Heart right ventricle (tissue), 16 donors: Measurements from ENCODE around the gene ENGASE. TPM values are rescaled to one million over a fixed set of nuclear protein-coding genes. Genes with fewer than 3 reads are reported as not detected.

Experiments
- ATAC-seq, 8 donors: fragments of 200-7000 bp; cut with Tn5 transposase; one replicate each; pipeline ENCODE4 v1.9.1; 2020; ENCODE audit warnings: mild to moderate bottlenecking in 8 of 8, moderate library complexity in 8 of 8, moderate number of reproducible peaks in 1 of 8
- DNase-seq, 2 donors: peaks; one replicate each; pipeline ENCODE4 v3.0.0-alpha.2; 2020
- H3K27ac ChIP-seq, 10 donors: fragments of 200-600 bp; sonication (generic) in 2 of 10; one replicate each; pipeline versions ENCODE4 v1.5.0 to v1.8.0; 2020 to 2022; ENCODE audit warnings: mild to moderate bottlenecking in 3 of 10
- H3K27me3 ChIP-seq, 7 donors: fragments of 200-600 bp; one replicate each; pipeline ENCODE4 v1.8.0; 2021 to 2022; ENCODE audit warnings: mild to moderate bottlenecking in 2 of 7
- H3K36me3 ChIP-seq, 9 donors: fragments of 200-600 bp; sonication (generic) in 1 of 9; one replicate each; pipeline versions ENCODE4 v1.5.0 to v1.8.0; 2020 to 2022; ENCODE audit warnings: mild to moderate bottlenecking in 2 of 9
- H3K4me1 ChIP-seq, 9 donors: fragments of 200-600 bp; sonication (generic) in 1 of 9; one replicate each; pipeline versions ENCODE4 v1.5.0 to v1.8.0; 2020 to 2022; ENCODE audit warnings: mild to moderate bottlenecking in 4 of 9
- H3K4me3 ChIP-seq, 10 donors: fragments of 200-600 bp; sonication (generic) in 2 of 10; one replicate each; pipeline versions ENCODE4 v1.5.0 to v1.8.0; 2020 to 2022; ENCODE audit warnings: mild to moderate bottlenecking in 7 of 10, moderate library complexity in 2 of 10
- H3K9me3 ChIP-seq, 11 donors: fragments of 200-600 bp in 10 of 11; sonication (generic) in 2 of 11; one replicate each; pipeline versions ENCODE4 v1.5.0 to v1.8.0; 2013 to 2022; ENCODE audit warnings: mild to moderate bottlenecking in 2 of 11, control low read depth in 1 of 11, moderate library complexity in 1 of 11
- WGBS, 2 donors: extraction: QIAGEN DNeasy Blood & Tissue Kit; methylation state at CpG; one replicate each; pipeline ENCODE4 v1.1.7; 2013; ENCODE audit warnings: inconsistent platforms in 1 of 2; 5-methylcytosine and 5-hydroxymethylcytosine counted together
- intact Hi-C, 10 donors: fragments of 100-400 bp; cut with DNase I; formaldehyde crosslinking; loops; one replicate each; pipeline versions ENCODE4 v1.11.1 to v1.14.2; 2022
- polyA plus RNA-seq, 2 donors: library from polyadenylated mRNA; stranded (reverse); fragments of 200-250 nt; gene quantifications; one replicate each; pipeline ENCODE4 v1.2.3, GENCODE V29; 2013
- total RNA-seq, 10 donors: library from RNA; stranded (reverse); fragmentation: NEBNext Ultra II Directional in 3 of 10; extraction: Animal tissue kit (Norgen Biotek cat#: 25700) in 3 of 10; gene quantifications; one replicate each; pipeline versions ENCODE4 v1.2.1 to v1.2.4, GENCODE V29; 2021 to 2023
- TF ChIP-seq, protein P1 (sequence below), 9 donors: fragments of 200-600 bp; sonication (generic) in 2 of 9; IDR thresholded peaks; one replicate each; pipeline versions ENCODE4 v1.5.0 to v1.8.0; 2021 to 2022; ENCODE audit warnings: antibody characterized with exemption in 9 of 9, mild to moderate bottlenecking in 5 of 9, moderate library complexity in 1 of 9
- donor health status: Arrhythmogenic right ventricular cardiomyopathy.
- donor health status: ischemic (EF 13 %, LVEDD 7.1; RV severe dilation, severe dysfunction).
- donor health status: healthy with polysubstance abuse.
- donor health status: DM: no; HTN: yes; CAD: no.
- donor health status: DM: no; HTN: no; CAD: no.
- donor health status: ischemic (EF 25% LVEDD 6.9; RV normal size, moderate dysfunction).
- donor health status: ischemic (EF 25% LVEDD 5.7; RV mildly dilated, moderate dysfunction).
- donor health status: healthy.
- donor health status: DM: yes; HTN: yes; CAD: no.
- donor health status: Ischemic cardiomyopathy.
- donor health status: ischemic (EF 35%, LVEDD 5.7; RV mildly dilated, moderate dysfunction).
- donor health status: nonischemic (EF 11% LVEDD 7.7; RV severe dilation, severe dysfunction).
- donor health status: DM: yes; HTN: yes; CAD: no.
- donor health status: PGD.
- donor health status: ischemic (EF 29% LVEDD 5.4; RV normal size, mild dysfunction).
- donor health status: nonischemic (EF 23%, LVEDD 6.1; RV moderate dilation, normal function).

ENGASE gene
- total and polyA plus RNA-seq, 12 donors, result 9.7 to 54.1 (median 26.6) TPM

DNA sequence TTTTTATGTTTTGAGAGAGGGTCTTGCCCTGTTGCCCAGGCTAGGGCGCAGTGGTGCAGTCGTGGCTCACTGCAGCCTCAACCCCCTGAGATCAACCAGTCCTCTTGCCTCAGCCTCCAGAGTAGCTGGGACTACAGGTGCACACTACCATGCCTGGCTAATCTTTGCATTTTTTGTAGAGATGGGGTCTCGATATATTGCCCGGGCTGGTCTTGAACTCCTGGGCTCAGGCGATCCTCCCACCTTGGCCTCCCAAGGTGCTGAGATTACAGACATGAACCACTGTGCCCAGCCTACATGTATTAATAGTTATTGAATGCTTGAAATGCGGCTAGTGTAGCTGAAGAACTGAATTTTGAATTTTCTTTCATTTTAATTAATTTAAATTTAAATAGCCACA, 38.4 kb upstream of the ENGASE start:
- H3K4me3 ChIP-seq, result no peak overlapping the region
- H3K27ac ChIP-seq, result peak overlapping the region in 1 of 10 donors; percentile 70
- 96 to 99% methylated on average over 6 of the region's 6 CpGs for WGBS, 2 donors
- H3K27me3 ChIP-seq, result peaks cover 0 to 5% (median 0%) of the 10 kb centered on the region in 7 donors
- TF ChIP-seq, protein P1, sequence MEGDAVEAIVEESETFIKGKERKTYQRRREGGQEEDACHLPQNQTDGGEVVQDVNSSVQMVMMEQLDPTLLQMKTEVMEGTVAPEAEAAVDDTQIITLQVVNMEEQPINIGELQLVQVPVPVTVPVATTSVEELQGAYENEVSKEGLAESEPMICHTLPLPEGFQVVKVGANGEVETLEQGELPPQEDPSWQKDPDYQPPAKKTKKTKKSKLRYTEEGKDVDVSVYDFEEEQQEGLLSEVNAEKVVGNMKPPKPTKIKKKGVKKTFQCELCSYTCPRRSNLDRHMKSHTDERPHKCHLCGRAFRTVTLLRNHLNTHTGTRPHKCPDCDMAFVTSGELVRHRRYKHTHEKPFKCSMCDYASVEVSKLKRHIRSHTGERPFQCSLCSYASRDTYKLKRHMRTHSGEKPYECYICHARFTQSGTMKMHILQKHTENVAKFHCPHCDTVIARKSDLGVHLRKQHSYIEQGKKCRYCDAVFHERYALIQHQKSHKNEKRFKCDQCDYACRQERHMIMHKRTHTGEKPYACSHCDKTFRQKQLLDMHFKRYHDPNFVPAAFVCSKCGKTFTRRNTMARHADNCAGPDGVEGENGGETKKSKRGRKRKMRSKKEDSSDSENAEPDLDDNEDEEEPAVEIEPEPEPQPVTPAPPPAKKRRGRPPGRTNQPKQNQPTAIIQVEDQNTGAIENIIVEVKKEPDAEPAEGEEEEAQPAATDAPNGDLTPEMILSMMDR (IDR thresholded peaks at IDR 0.05), result no peak
- intact Hi-C loops, result loop anchor here in 1 of 10 donors (10.0 kb wide), 1 partner anchor 49 kb away; no protein-coding TSS in a partner anchor
- no peaks in the 10 kb centered on the region for H3K9me3 ChIP-seq
- H3K4me1 ChIP-seq, result peaks cover 5 to 66% (median 35%) of the 10 kb centered on the region in 9 donors
- peaks cover 0 to 4% (median 0%) of the 10 kb centered on the region in 9 donors for H3K36me3 ChIP-seq
- no peak for ATAC-seq
- DNase-seq, result no peak

DNA sequence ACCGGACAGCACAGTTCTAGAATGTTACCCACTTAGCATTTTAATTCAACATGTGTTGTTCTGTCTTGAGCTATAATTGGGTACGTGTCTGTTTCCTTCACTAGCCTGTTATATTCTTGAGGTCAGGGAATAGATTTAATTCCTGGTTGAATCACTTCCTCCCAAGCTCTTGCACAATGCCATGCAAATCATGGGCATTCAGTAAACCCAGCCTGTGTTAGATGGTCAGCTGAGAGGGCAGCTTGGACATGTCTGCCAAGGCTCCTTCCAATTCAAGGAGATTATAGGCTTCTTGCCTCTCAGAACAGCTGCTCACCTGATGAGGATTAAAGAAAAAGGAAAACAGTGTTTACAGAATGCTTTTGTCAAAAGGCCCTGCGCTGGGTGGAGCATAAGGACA, 38.0 kb upstream of the ENGASE start:
- intact Hi-C loops, result loop anchor here in 1 of 10 donors (10.0 kb wide), 1 partner anchor 48 kb away; no protein-coding TSS in a partner anchor
- 68 to 75% methylated on average over 3 of the region's 3 CpGs for WGBS, 2 donors
- Histone ChIP-seq H3K4me3 (no peak overlapping the region), H3K4me1 (peaks cover 5 to 66% (median 35%) of the 10 kb centered on the region in 9 donors), H3K36me3 (peaks cover 0 to 4% (median 0%) of the 10 kb centered on the region in 9 donors), H3K9me3 (no peaks in the 10 kb centered on the region), H3K27me3 (peaks cover 0 to 5% (median 0%) of the 10 kb centered on the region in 7 donors), H3K27ac (peak overlapping the region in 1 of 10 donors; percentile 70)
- DNase-seq (no peak), ATAC-seq (peak in 3 of 8 donors; percentile 3 to 39 (median 32))
- TF ChIP-seq, protein P1 (IDR thresholded peaks at IDR 0.05), result no peak

DNA sequence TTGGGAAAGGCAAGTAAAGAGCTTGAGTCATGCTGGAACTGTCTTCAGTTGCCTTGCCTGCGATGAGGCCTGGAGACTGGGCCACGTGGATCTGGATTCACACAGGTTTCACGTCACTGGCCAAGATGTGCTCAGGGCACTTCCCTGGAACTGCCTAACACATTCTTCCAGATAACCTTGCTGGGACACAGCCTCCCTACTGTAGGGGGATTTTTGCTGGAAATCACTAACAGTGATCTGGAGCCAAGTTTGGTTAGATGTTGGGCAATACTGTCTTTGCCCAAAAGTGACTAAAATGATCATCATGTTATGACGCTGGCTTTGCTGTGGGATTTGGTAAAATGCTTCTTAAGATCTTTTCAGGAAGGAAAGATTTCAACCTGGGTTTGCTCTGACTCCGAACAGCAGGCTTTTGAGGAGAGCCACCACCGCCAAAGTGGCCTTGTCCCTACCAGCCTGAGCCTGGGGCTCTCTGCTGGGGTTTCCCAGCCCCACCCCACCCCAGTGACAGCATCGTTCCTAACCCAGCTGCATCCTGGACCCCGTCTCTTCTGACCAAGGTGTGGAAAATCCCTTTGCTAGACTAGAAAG, 36.0 kb upstream of the ENGASE start:
- H3K27me3 ChIP-seq, result no peaks in the 10 kb centered on the region
- WGBS, 2 donors, result 61 to 77% methylated on average over 8 of the region's 8 CpGs
- ATAC-seq (peak in 4 of 8 donors; percentile 8 to 50 (median 18)), DNase-seq (no peak)
- peak overlapping the region in 5 of 10 donors; percentile 9 to 70 (median 36) for H3K27ac ChIP-seq
- H3K4me3 ChIP-seq, result no peak overlapping the region
- H3K36me3 ChIP-seq, result peaks cover 0 to 4% (median 0%) of the 10 kb centered on the region in 9 donors
- intact Hi-C loops, result loop anchor here in 1 of 10 donors (10.0 kb wide), 1 partner anchor 46 kb away; no protein-coding TSS in a partner anchor
- H3K9me3 ChIP-seq, result no peaks in the 10 kb centered on the region
- peaks cover 2 to 67% (median 22%) of the 10 kb centered on the region in 9 donors for H3K4me1 ChIP-seq
- TF ChIP-seq, protein P1 (IDR thresholded peaks at IDR 0.05), result no peak

DNA sequence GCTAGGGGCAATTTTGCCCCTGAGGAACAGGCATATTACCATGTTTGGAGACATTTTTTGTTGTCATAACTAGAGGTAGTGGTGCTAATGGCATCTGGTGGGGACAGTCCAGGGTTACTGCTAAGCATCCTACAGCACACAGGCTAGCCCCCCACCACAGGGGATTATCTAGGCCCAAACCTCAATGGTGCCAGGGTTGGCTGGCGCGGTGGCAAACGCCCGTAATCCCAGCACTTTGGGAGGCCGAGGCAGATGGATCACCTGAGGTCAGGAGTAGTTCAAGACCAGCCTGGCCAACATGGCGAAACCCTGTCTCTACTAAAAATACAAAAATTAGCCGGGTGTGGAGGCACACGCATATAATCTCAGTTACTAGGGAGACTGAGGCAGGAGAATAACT, 35.5 kb upstream of the ENGASE start:
- Histone ChIP-seq H3K4me1 (peaks cover 0 to 62% (median 17%) of the 10 kb centered on the region in 9 donors), H3K27me3 (no peaks in the 10 kb centered on the region), H3K36me3 (peaks cover 0 to 6% (median 0%) of the 10 kb centered on the region in 9 donors), H3K9me3 (no peaks in the 10 kb centered on the region), H3K27ac (peak overlapping the region in 4 of 10 donors; percentile 15 to 70 (median 41)), H3K4me3 (no peak overlapping the region)
- DNase-seq (no peak), ATAC-seq (no peak)
- 95 to 100% methylated on average over 8 of the region's 8 CpGs for WGBS, 2 donors
- TF ChIP-seq, protein P1 (IDR thresholded peaks at IDR 0.05), result no peak
- intact Hi-C loops, result loop anchor here in 1 of 10 donors (10.0 kb wide), 1 partner anchor 46 kb away; no protein-coding TSS in a partner anchor
